Endothelial cell of umbilical vein (primary cell): Measurements from ENCODE around the gene SNCB. TPM values are rescaled to one million over a fixed set of nuclear protein-coding genes. Genes with fewer than 3 reads are reported as not detected.
"Not testable (repeated sequence)": the region's sequence is repeated elsewhere in the genome, so short reads cannot be mapped to it uniquely, and the experiment has no call there.

Source experiments
- BruUV-seq: library from RNA; stranded (reverse); fragments of 400-500 nt; replicated peaks from 2 replicates; lab custom pipeline; 2021; lab: Mats Ljungman, UMichigan
- CTCF ChIA-PET: fragments of 300-600, 350-600 bp; sonication (Branson Sonifier 250); formaldehyde crosslinking; loops from one replicate; lab custom pipeline; 2021; ENCODE audit warnings: antibody characterized with exemption, inconsistent platforms; lab: Charles Lee
- POLR2A ChIA-PET: fragments of 300-600, 350-600 bp; sonication (Branson Sonifier 250); formaldehyde crosslinking; loops from one replicate; lab custom pipeline; 2021; ENCODE audit warnings: antibody characterized with exemption, inconsistent platforms; lab: Charles Lee
- DNase-seq: peaks from one replicate; pipeline ENCODE4 v3.0.0-alpha.2; 2011; ENCODE audit warnings: low read depth, low spot score
- FAIRE-seq: peaks from 2 replicates; lab custom pipeline; 2011; peaks lifted over from hg19 to GRCh38; lab: Jason Lieb, UNC
- H2AFZ ChIP-seq: 2 replicates; pipeline ENCODE4 v1.6.0; 2012; ENCODE audit warnings: low read depth, low read length, control low read depth, inconsistent platforms
- H3K27ac ChIP-seq: 2 replicates; pipeline ENCODE4 v1.5.1; 2011; ENCODE audit warnings: low read depth, mild to moderate bottlenecking, control low read depth, low read length, moderate library complexity; ENCODE audit not compliant: insufficient read depth
- H3K27me3 ChIP-seq, 2 experiments: 2 replicates each; pipeline versions ENCODE4 v1.6.0 to v1.6.1; 2011; ENCODE audit warnings: low read length in 2 of 2, mixed read lengths in 1 of 2; ENCODE audit not compliant: control insufficient read depth in 2 of 2, insufficient read depth in 2 of 2
- H3K36me3 ChIP-seq, 2 experiments: 2 replicates in 1 of 2; 3 replicates in 1 of 2; pipeline ENCODE4 v1.5.1; 2011; ENCODE audit warnings: low read length in 2 of 2, mild to moderate bottlenecking in 1 of 2, moderate library complexity in 1 of 2; ENCODE audit not compliant: control insufficient read depth in 2 of 2, insufficient read depth in 2 of 2; ENCODE audit errors: extremely low read depth in 1 of 2
- H3K4me1 ChIP-seq: 3 replicates; pipeline ENCODE4 v1.5.1; 2011; ENCODE audit warnings: mild to moderate bottlenecking, low read length; ENCODE audit not compliant: control insufficient read depth, insufficient read depth; ENCODE audit errors: extremely low read depth
- H3K4me2 ChIP-seq: 2 replicates; pipeline ENCODE4 v1.6.1; 2011; ENCODE audit warnings: low read length, control low read depth, mixed read lengths; ENCODE audit not compliant: insufficient read depth
- H3K4me3 ChIP-seq, 3 experiments: fragments of 200-600 bp in 1 of 3; sonication (generic), shearing (Covaris generic) in 1 of 3; replicated peaks in 1 of 3; 2 replicates each; pipeline ENCODE4 v1.5.1; 2011 to 2016; ENCODE audit warnings: control low read depth in 3 of 3, low read length in 3 of 3, mild to moderate bottlenecking in 2 of 3, inconsistent platforms in 1 of 3, low read depth in 1 of 3, moderate library complexity in 1 of 3; ENCODE audit not compliant: insufficient read depth in 1 of 3
- H3K79me2 ChIP-seq: 2 replicates; pipeline ENCODE4 v1.6.0; 2012; ENCODE audit warnings: low read length, inconsistent platforms; ENCODE audit not compliant: control insufficient read depth, insufficient read depth
- H3K9ac ChIP-seq: replicated peaks from 2 replicates; pipeline ENCODE3; 2011; ENCODE audit warnings: low read length, control low read depth; ENCODE audit not compliant: insufficient read depth; ENCODE audit errors: extremely low read depth
- H3K9me1 ChIP-seq: replicated peaks from 3 replicates; pipeline ENCODE4 v1.6.0; 2011; ENCODE audit warnings: mild to moderate bottlenecking, low read length; ENCODE audit not compliant: control insufficient read depth, insufficient read depth; ENCODE audit errors: extremely low read depth
- H3K9me3 ChIP-seq: replicated peaks from 2 replicates; pipeline ENCODE4 v1.5.1; 2012; ENCODE audit warnings: low read length, inconsistent platforms; ENCODE audit not compliant: control insufficient read depth, insufficient read depth
- H4K20me1 ChIP-seq: replicated peaks from 2 replicates; pipeline ENCODE3; 2011; ENCODE audit warnings: mild to moderate bottlenecking, low read length; ENCODE audit not compliant: control insufficient read depth, insufficient read depth; ENCODE audit errors: extremely low read depth
- GATA2 ChIP-seq: IDR thresholded peaks from 2 replicates; pipeline ENCODE4 v1.7.0; 2011; ENCODE audit warnings: low read depth, mild to moderate bottlenecking, moderate library complexity, mixed read lengths, low read length; ENCODE audit not compliant: insufficient read length, insufficient read depth
- JUN ChIP-seq: IDR thresholded peaks from 2 replicates; pipeline ENCODE4 v1.6.1; 2011; ENCODE audit warnings: borderline replicate concordance, low read depth; ENCODE audit not compliant: insufficient read length, insufficient read depth
- POLR2AphosphoS5 ChIP-seq: IDR thresholded peaks from 2 replicates; pipeline ENCODE4 v1.6.1; 2012; ENCODE audit warnings: low read depth, mild to moderate bottlenecking, control low read depth, low read length, moderate library complexity; ENCODE audit not compliant: insufficient read depth
- dilution Hi-C: fragments of 300-500 bp; cut with MboI; formaldehyde crosslinking; loops from one replicate; pipeline ENCODE4 v1.15.0; 2019; ENCODE audit warnings: low sequenced_read_pairs; ENCODE audit not compliant: extremely low pct_ligation_motif_present
- intact Hi-C: fragments of 100-400 bp; cut with micrococcal nuclease; formaldehyde crosslinking; loops from one replicate; pipeline ENCODE4 v1.10.0; 2022
- polyA plus RNA-seq, 4 experiments: library from polyadenylated mRNA; depleted of rRNA in 3 of 4; stranded (reverse) in 3 of 4; unstranded in 1 of 4; fragments of >200 nt; gene quantifications; 2 replicates each; pipeline versions ENCODE4 v1.2.1 to v1.2.3, GENCODE V29; 2011 to 2012; ENCODE audit warnings: missing spikeins in 1 of 4
- total RNA-seq: library from RNA; stranded (reverse); gene quantifications from 2 replicates; pipeline ENCODE4 v1.2.3, GENCODE V29; 2021
- TF ChIP-seq, protein P1 (sequence below): IDR thresholded peaks from 2 replicates; pipeline ENCODE4 v1.6.1; 2011; ENCODE audit not compliant: insufficient read depth, insufficient read length
- TF ChIP-seq, protein P2 (sequence below), 2 donors: IDR thresholded peaks; 1 replicate in 1 of 2; 2 replicates in 1 of 2; pipeline ENCODE4 v1.5.1; 2011; ENCODE audit warnings: low read length in 2 of 2, mild to moderate bottlenecking in 2 of 2, moderate library complexity in 2 of 2, control low read depth in 1 of 2, inconsistent platforms in 1 of 2, low read depth in 1 of 2; ENCODE audit not compliant: insufficient read depth in 1 of 2; ENCODE audit errors: extremely low read depth in 1 of 2

SNCB gene
- total and polyA plus RNA-seq, 2 donors (not counting 3 experiments of a cell fraction or from before 2014, with no cell fraction given) = 0.08 TPM; not detected in 1

DNA sequence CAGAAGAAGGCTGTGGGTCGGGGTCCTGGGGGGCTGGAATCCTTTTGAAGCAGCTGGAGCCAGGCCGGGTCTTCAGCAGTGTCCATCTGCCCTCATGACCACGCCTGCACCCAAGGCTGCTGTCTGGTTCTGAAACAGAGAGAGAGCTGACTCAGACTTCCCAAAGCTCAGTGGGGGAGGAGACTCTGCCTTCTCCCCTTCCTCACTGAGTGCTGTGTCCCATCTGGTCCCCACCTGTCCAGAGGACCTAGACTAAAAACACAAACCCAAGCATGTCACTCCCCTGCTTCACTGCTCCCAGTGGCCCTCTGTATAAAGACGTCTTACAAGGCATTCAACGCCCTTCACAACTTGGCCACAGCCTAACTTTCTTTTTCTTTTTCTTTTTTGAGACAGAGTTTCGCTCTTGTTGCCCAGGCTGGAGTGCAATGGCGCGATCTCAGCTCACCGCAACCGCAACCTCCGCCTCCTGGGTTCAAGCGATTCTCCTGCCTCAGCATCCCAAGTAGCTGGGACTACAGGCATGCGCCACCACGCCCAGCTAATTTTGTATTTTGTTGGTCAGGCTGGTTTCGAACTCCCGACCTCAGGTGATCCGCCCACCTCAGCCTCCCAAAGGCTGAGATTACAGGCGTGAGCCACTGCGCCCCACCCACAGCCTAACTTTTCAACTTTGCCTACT lies 30.4 kb downstream of the SNCB start:
- H3K9ac ChIP-seq, H3K27ac ChIP-seq, H3K36me3 ChIP-seq, H3K4me1 ChIP-seq, BruUV-seq, POLR2A ChIA-PET, H2AFZ ChIP-seq, H3K4me2 ChIP-seq, H3K4me3 ChIP-seq, dilution Hi-C loops, intact Hi-C loops, H3K27me3 ChIP-seq, FAIRE-seq, H3K79me2 ChIP-seq, H3K9me3 ChIP-seq, H3K9me1 ChIP-seq, DNase-seq, H4K20me1 ChIP-seq: not testable (repeated sequence)
- CTCF ChIA-PET = interaction anchor here (1.0 kb wide), 1 partner anchor 9 kb away, joined by 4 read pairs; no protein-coding TSS in a partner anchor

DNA sequence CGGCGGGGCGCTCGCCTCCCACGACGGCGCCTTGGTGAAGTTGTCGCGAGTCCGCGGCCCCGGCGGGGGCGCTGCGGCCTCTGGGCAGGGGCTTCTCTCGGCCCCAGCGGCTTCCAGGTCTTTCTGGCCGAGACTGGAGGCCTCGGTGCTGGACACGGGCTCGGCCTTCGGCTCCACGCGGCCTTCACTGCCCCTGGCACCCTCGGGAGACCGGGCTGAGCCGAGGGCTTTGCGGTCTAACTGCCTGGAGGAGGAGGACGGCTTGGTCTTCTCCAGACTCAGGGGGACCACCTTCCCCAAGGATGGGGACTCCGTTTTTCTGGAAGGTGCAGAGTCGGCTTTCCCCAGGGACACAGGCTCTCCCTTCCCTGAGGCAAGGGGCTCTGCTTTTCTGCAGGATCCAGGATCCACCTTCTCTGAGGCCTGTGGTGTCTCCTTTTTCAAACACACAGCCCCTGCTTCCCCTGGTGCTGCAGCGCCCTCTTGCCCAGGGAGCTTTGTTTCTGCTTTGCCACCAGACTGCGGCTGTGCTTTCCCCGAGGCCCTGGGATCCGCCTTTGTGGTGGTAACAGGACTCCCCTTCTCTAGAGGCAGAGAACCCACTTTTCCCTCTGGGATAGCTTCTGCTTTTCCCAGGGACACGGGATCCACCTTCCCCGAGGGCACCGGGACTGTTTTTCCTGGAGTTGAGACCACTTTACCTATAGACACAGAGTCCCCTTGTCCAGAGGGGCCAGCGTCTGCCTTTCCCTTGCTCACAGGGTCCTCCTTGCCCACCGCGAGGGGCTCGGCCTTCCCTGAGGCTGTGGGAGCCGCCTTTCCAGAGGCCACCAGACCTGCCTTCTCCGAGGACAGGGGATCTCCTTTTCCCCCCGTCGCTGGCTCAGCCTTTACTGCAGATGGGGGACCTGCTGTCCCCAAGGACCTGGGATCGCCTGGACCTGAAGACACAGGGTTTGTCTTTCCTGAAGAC lies 32.6 kb downstream of the SNCB start:
- no peaks in the 10 kb centered on the region for H3K36me3 ChIP-seq
- intact Hi-C loops (loop anchor here (1.0 to 2.0 kb wide), 2 partner anchors 21 to 181 kb away; partner anchors contain the start of gene CLTB), dilution Hi-C loops (no loop called here)
- H3K9me1 ChIP-seq = no peaks in the 10 kb centered on the region
- H2AFZ ChIP-seq = no peak overlapping the region
- no peak overlapping the region for H3K4me3 ChIP-seq
- ChIA-PET POLR2A (no interaction called here), CTCF (interaction anchor here (0.9 to 2.5 kb wide), 7 partner anchors 8 to 868 kb away, joined by 3 to 10 read pairs (median 5); no protein-coding TSS in a partner anchor)
- FAIRE-seq = no peak
- no peaks in the 10 kb centered on the region for H3K27me3 ChIP-seq
- TF ChIP-seq POLR2AphosphoS5 (no peak), GATA2 (no peak), JUN (no peak)
- TF ChIP-seq, protein P1, sequence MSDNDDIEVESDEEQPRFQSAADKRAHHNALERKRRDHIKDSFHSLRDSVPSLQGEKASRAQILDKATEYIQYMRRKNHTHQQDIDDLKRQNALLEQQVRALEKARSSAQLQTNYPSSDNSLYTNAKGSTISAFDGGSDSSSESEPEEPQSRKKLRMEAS = no peak
- TF ChIP-seq, protein P2, sequence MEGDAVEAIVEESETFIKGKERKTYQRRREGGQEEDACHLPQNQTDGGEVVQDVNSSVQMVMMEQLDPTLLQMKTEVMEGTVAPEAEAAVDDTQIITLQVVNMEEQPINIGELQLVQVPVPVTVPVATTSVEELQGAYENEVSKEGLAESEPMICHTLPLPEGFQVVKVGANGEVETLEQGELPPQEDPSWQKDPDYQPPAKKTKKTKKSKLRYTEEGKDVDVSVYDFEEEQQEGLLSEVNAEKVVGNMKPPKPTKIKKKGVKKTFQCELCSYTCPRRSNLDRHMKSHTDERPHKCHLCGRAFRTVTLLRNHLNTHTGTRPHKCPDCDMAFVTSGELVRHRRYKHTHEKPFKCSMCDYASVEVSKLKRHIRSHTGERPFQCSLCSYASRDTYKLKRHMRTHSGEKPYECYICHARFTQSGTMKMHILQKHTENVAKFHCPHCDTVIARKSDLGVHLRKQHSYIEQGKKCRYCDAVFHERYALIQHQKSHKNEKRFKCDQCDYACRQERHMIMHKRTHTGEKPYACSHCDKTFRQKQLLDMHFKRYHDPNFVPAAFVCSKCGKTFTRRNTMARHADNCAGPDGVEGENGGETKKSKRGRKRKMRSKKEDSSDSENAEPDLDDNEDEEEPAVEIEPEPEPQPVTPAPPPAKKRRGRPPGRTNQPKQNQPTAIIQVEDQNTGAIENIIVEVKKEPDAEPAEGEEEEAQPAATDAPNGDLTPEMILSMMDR (IDR thresholded peaks at IDR 0.05; ENCODE audit: extremely low read depth in 1 of 2, insufficient read depth in 1 of 2, low read depth in 1 of 2, low read length in 2 of 2) = no peak
- no peaks in the 10 kb centered on the region for H3K9me3 ChIP-seq
- H3K4me1 ChIP-seq = no peaks in the 10 kb centered on the region
- H3K4me2 ChIP-seq = no peak overlapping the region
- H4K20me1 ChIP-seq = no peaks in the 10 kb centered on the region
- no peaks in the 10 kb centered on the region for H3K79me2 ChIP-seq
- BruUV-seq = no TSS peak
- DNase-seq = no peak
- no peak overlapping the region for H3K27ac ChIP-seq
- H3K9ac ChIP-seq = no peak overlapping the region
